ENCODE results near the gene SLC38A1. TPM values are rescaled to one million over a fixed set of nuclear protein-coding genes. Genes with fewer than 3 reads are reported as not detected.

SLC38A1 gene
- total and polyA plus RNA-seq, 2 experiments from 2014 or later, result 114 to 234 TPM

DNA sequence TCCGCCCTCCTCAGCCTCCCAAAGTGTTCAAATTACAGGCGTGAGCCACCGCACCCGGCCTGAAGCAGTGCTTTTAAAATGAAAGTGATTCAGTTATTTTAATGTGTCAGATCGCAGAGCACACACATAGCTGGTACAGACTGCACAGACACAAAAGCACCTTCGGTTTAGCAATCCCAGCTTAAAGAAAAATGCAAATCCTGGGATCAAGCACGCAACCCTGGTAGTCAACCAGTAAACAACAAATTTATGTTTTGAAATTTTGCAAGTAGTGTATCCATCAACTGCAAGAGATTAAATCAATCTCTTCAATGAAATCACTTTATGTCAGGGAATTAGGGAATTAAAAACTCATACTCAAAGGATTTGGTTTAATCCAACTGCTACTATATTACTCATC, 28.4 kb downstream of the SLC38A1 start:
- Histone ChIP-seq H3K4me3 (no peak overlapping the region), H3F3A (replicated peaks; ENCODE audit: low read depth) (no peaks in the 10 kb centered on the region; the same call in 1 of the 2 replicates), H3K27ac (ENCODE audit: low read depth) (0 out of 2 replicates have a peak overlapping the region, but pooled peaks have one; percentile 16), H2AFZ (no peak overlapping the region), H3K79me2 (replicated peaks; ENCODE audit: insufficient read depth) (peaks cover 100% of the 10 kb centered on the region), H3K36me3 (ENCODE audit: insufficient read depth) (peaks cover 56% of the 10 kb centered on the region; the same call in 1 of the 2 replicates), H3K4me1 (ENCODE audit: insufficient read depth) (peaks cover 10% of the 10 kb centered on the region), H3K9me2 (ENCODE audit: insufficient read depth) (no peaks in the 10 kb centered on the region), H3K27me3 (ENCODE audit: insufficient read depth) (no peaks in the 10 kb centered on the region), H3K4me2 (no peak overlapping the region), H4K20me1 (replicated peaks; ENCODE audit: insufficient read depth) (peaks cover 80% of the 10 kb centered on the region)
- Mint-ChIP-seq H3K36me3 (ENCODE audit: low read depth) (peaks cover 89% of the 10 kb centered on the region), H3K9me3 (no peaks in the 10 kb centered on the region), H3K27me3 (ENCODE audit: insufficient read depth, low read depth, poor library complexity) (peaks cover 2% of the 10 kb centered on the region), H3K27ac (no peak overlapping the region; the same call in 1 of the 2 replicates), H3K4me1 (peaks cover 18% of the 10 kb centered on the region), H3K4me3 (no peak overlapping the region)
- TF ChIP-seq, protein P1, sequence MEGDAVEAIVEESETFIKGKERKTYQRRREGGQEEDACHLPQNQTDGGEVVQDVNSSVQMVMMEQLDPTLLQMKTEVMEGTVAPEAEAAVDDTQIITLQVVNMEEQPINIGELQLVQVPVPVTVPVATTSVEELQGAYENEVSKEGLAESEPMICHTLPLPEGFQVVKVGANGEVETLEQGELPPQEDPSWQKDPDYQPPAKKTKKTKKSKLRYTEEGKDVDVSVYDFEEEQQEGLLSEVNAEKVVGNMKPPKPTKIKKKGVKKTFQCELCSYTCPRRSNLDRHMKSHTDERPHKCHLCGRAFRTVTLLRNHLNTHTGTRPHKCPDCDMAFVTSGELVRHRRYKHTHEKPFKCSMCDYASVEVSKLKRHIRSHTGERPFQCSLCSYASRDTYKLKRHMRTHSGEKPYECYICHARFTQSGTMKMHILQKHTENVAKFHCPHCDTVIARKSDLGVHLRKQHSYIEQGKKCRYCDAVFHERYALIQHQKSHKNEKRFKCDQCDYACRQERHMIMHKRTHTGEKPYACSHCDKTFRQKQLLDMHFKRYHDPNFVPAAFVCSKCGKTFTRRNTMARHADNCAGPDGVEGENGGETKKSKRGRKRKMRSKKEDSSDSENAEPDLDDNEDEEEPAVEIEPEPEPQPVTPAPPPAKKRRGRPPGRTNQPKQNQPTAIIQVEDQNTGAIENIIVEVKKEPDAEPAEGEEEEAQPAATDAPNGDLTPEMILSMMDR (conservative IDR thresholded peaks at IDR 0.05; ENCODE audit: low read depth in 2 of 2), result no peak
- no peak for TF ChIP-seq CREB1 (CRISPR knock-in tag; IDR thresholded peaks at IDR 0.05; ENCODE audit: low read depth)
- TF ChIP-seq, protein P2, sequence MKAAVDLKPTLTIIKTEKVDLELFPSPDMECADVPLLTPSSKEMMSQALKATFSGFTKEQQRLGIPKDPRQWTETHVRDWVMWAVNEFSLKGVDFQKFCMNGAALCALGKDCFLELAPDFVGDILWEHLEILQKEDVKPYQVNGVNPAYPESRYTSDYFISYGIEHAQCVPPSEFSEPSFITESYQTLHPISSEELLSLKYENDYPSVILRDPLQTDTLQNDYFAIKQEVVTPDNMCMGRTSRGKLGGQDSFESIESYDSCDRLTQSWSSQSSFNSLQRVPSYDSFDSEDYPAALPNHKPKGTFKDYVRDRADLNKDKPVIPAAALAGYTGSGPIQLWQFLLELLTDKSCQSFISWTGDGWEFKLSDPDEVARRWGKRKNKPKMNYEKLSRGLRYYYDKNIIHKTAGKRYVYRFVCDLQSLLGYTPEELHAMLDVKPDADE (IDR thresholded peaks at IDR 0.05), result no peak
- TF ChIP-seq STAT1 (IDR thresholded peaks at IDR 0.05; ENCODE audit: unreplicated experiment), result no peak
- TF ChIP-seq, protein P3, sequence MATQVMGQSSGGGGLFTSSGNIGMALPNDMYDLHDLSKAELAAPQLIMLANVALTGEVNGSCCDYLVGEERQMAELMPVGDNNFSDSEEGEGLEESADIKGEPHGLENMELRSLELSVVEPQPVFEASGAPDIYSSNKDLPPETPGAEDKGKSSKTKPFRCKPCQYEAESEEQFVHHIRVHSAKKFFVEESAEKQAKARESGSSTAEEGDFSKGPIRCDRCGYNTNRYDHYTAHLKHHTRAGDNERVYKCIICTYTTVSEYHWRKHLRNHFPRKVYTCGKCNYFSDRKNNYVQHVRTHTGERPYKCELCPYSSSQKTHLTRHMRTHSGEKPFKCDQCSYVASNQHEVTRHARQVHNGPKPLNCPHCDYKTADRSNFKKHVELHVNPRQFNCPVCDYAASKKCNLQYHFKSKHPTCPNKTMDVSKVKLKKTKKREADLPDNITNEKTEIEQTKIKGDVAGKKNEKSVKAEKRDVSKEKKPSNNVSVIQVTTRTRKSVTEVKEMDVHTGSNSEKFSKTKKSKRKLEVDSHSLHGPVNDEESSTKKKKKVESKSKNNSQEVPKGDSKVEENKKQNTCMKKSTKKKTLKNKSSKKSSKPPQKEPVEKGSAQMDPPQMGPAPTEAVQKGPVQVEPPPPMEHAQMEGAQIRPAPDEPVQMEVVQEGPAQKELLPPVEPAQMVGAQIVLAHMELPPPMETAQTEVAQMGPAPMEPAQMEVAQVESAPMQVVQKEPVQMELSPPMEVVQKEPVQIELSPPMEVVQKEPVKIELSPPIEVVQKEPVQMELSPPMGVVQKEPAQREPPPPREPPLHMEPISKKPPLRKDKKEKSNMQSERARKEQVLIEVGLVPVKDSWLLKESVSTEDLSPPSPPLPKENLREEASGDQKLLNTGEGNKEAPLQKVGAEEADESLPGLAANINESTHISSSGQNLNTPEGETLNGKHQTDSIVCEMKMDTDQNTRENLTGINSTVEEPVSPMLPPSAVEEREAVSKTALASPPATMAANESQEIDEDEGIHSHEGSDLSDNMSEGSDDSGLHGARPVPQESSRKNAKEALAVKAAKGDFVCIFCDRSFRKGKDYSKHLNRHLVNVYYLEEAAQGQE (IDR thresholded peaks at IDR 0.05; ENCODE audit: unreplicated experiment), result no peak
- TF ChIP-seq NANOG (IDR thresholded peaks at IDR 0.05; ENCODE audit: borderline replicate concordance), result no peak
- TF ChIP-seq EZH2phosphoT487 (IDR thresholded peaks at IDR 0.05; ENCODE audit: unreplicated experiment), result no peak
- no peak for TF ChIP-seq JUNB (IDR thresholded peaks at IDR 0.05; ENCODE audit: unreplicated experiment)
- TF ChIP-seq ZNF114 (CRISPR knock-in tag; IDR thresholded peaks at IDR 0.05), result no peak
- no peak for TF ChIP-seq POLR2AphosphoS5 (IDR thresholded peaks at IDR 0.05; ENCODE audit: low read depth)
- no peak for TF ChIP-seq ZNF331 (CRISPR knock-in tag; IDR thresholded peaks at IDR 0.05; ENCODE audit: low read depth)
- TF ChIP-seq, protein P4, sequence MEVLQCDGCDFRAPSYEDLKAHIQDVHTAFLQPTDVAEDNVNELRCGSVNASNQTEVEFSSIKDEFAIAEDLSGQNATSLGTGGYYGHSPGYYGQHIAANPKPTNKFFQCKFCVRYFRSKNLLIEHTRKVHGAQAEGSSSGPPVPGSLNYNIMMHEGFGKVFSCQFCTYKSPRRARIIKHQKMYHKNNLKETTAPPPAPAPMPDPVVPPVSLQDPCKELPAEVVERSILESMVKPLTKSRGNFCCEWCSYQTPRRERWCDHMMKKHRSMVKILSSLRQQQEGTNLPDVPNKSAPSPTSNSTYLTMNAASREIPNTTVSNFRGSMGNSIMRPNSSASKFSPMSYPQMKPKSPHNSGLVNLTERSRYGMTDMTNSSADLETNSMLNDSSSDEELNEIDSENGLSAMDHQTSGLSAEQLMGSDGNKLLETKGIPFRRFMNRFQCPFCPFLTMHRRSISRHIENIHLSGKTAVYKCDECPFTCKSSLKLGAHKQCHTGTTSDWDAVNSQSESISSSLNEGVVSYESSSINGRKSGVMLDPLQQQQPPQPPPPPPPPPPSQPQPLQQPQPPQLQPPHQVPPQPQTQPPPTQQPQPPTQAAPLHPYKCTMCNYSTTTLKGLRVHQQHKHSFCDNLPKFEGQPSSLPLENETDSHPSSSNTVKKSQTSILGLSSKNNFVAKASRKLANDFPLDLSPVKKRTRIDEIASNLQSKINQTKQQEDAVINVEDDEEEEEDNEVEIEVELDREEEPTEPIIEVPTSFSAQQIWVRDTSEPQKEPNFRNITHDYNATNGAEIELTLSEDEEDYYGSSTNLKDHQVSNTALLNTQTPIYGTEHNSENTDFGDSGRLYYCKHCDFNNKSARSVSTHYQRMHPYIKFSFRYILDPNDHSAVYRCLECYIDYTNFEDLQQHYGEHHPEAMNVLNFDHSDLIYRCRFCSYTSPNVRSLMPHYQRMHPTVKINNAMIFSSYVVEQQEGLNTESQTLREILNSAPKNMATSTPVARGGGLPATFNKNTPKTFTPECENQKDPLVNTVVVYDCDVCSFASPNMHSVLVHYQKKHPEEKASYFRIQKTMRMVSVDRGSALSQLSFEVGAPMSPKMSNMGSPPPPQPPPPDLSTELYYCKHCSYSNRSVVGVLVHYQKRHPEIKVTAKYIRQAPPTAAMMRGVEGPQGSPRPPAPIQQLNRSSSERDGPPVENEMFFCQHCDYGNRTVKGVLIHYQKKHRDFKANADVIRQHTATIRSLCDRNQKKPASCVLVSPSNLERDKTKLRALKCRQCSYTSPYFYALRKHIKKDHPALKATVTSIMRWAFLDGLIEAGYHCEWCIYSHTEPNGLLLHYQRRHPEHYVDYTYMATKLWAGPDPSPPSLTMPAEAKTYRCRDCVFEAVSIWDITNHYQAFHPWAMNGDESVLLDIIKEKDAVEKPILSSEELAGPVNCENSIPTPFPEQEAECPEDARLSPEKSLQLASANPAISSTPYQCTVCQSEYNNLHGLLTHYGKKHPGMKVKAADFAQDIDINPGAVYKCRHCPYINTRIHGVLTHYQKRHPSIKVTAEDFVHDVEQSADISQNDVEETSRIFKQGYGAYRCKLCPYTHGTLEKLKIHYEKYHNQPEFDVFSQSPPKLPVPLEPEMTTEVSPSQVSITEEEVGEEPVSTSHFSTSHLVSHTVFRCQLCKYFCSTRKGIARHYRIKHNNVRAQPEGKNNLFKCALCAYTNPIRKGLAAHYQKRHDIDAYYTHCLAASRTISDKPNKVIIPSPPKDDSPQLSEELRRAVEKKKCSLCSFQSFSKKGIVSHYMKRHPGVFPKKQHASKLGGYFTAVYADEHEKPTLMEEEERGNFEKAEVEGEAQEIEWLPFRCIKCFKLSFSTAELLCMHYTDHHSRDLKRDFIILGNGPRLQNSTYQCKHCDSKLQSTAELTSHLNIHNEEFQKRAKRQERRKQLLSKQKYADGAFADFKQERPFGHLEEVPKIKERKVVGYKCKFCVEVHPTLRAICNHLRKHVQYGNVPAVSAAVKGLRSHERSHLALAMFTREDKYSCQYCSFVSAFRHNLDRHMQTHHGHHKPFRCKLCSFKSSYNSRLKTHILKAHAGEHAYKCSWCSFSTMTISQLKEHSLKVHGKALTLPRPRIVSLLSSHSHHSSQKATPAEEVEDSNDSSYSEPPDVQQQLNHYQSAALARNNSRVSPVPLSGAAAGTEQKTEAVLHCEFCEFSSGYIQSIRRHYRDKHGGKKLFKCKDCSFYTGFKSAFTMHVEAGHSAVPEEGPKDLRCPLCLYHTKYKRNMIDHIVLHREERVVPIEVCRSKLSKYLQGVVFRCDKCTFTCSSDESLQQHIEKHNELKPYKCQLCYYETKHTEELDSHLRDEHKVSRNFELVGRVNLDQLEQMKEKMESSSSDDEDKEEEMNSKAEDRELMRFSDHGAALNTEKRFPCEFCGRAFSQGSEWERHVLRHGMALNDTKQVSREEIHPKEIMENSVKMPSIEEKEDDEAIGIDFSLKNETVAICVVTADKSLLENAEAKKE (CRISPR knock-in tag; IDR thresholded peaks at IDR 0.05), result no peak
- no peak for TF ChIP-seq EZH2 (IDR thresholded peaks at IDR 0.05; ENCODE audit: low read depth, unreplicated experiment)
- DNase-seq (ENCODE audit: low spot score), result no peak
- no peak for ATAC-seq

Data from GM23338 (cell line).